Measurements from ENCODE around the gene TIMP2. TPM values are rescaled to one million over a fixed set of nuclear protein-coding genes. Genes with fewer than 3 reads are reported as not detected.

The TIMP2 gene
- total RNA-seq, 1 experiment from 2014 or later, result 24.8 TPM

DNA sequence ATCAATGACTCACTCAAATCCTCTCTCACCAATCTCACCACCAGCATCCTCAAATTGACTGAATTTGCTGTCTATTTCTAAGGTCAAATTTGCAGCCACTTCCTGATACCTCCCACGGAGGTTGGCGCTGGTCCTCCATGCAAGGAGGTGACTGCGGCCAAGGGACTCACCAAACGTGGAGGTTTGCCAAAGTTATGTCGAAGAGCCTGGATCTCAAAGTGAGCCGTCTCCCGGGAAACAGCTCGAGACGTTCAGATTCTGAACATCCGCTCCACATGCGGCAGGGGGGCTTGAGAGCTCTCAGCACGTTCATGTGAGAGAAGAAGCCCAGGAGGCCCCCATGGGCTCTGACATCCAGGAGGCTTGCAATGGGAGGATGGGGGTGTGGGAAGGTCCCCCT lies 31.9 kb upstream of the TIMP2 start:
- no peaks in the 10 kb centered on the region for H3K27me3 Mint-ChIP-seq (ENCODE audit: insufficient read depth, unreplicated experiment)
- no peaks in the 10 kb centered on the region for H3K36me3 Mint-ChIP-seq (ENCODE audit: insufficient read depth, unreplicated experiment)
- H3K4me1 Mint-ChIP-seq (ENCODE audit: insufficient read depth, unreplicated experiment), result peaks cover 11% of the 10 kb centered on the region
- DNase-seq (ENCODE audit: unreplicated experiment), result no peak
- no peaks in the 10 kb centered on the region for H3K9me3 Mint-ChIP-seq (ENCODE audit: unreplicated experiment)
- POLR2A ChIA-PET, result interaction anchor here (0.9 kb wide), 1 partner anchor 8 kb away, joined by 3 read pairs; no protein-coding TSS in a partner anchor
- BruUV-seq (replicated peaks), result no TSS peak
- intact Hi-C loops (cut with micrococcal nuclease), result no loop called here
- no peak overlapping the region for H3K4me3 Mint-ChIP-seq (ENCODE audit: unreplicated experiment)
- no peak overlapping the region for H3K27ac Mint-ChIP-seq (ENCODE audit: low read depth, unreplicated experiment)
- CTCF ChIA-PET, result interaction anchor here (1.1 kb wide), 1 partner anchor 14 kb away, joined by 7 read pairs; no protein-coding TSS in a partner anchor
- TF ChIP-seq, protein P1, sequence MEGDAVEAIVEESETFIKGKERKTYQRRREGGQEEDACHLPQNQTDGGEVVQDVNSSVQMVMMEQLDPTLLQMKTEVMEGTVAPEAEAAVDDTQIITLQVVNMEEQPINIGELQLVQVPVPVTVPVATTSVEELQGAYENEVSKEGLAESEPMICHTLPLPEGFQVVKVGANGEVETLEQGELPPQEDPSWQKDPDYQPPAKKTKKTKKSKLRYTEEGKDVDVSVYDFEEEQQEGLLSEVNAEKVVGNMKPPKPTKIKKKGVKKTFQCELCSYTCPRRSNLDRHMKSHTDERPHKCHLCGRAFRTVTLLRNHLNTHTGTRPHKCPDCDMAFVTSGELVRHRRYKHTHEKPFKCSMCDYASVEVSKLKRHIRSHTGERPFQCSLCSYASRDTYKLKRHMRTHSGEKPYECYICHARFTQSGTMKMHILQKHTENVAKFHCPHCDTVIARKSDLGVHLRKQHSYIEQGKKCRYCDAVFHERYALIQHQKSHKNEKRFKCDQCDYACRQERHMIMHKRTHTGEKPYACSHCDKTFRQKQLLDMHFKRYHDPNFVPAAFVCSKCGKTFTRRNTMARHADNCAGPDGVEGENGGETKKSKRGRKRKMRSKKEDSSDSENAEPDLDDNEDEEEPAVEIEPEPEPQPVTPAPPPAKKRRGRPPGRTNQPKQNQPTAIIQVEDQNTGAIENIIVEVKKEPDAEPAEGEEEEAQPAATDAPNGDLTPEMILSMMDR (IDR thresholded peaks at IDR 0.05; ENCODE audit: unreplicated experiment), result no peak

DNA sequence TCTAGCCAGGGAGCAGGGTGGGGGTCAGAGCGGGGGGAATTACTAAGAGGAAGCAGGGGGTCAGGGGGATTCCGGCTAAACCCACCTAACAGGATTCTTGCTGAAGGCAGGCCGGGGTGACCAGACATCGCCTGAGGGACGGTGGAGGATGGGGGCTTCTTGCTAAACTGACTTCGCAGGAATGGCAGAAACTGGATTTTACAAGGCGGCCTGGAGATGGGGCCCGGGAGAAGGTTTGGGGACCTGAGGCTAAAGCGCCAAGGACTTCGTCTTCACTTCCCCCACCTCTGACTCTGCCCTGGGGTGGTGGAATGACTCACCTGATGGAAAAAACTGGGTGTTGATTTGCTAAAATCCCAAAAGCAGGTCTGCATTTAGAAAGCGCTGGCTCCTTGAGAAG lies 31.1 kb upstream of the TIMP2 start:
- no peaks in the 10 kb centered on the region for H3K9me3 Mint-ChIP-seq (ENCODE audit: unreplicated experiment)
- intact Hi-C loops (cut with micrococcal nuclease), result no loop called here
- no peak overlapping the region for H3K27ac Mint-ChIP-seq (ENCODE audit: low read depth, unreplicated experiment)
- peaks cover 2% of the 10 kb centered on the region for H3K36me3 Mint-ChIP-seq (ENCODE audit: insufficient read depth, unreplicated experiment)
- no peak overlapping the region for H3K4me3 Mint-ChIP-seq (ENCODE audit: unreplicated experiment)
- POLR2A ChIA-PET, result interaction anchor here (0.9 kb wide), 1 partner anchor 9 kb away, joined by 3 read pairs; no protein-coding TSS in a partner anchor
- no TSS peak for BruUV-seq (replicated peaks)
- TF ChIP-seq, protein P1 (IDR thresholded peaks at IDR 0.05; ENCODE audit: unreplicated experiment), result no peak
- H3K27me3 Mint-ChIP-seq (ENCODE audit: insufficient read depth, unreplicated experiment), result no peaks in the 10 kb centered on the region
- CTCF ChIA-PET, result interaction anchor here (0.6 to 1.1 kb wide), 3 partner anchors 15 to 85 kb away, joined by 3 to 7 read pairs (median 5); no protein-coding TSS in a partner anchor
- no peak for DNase-seq (ENCODE audit: unreplicated experiment)
- peaks cover 6% of the 10 kb centered on the region for H3K4me1 Mint-ChIP-seq (ENCODE audit: insufficient read depth, unreplicated experiment)

DNA sequence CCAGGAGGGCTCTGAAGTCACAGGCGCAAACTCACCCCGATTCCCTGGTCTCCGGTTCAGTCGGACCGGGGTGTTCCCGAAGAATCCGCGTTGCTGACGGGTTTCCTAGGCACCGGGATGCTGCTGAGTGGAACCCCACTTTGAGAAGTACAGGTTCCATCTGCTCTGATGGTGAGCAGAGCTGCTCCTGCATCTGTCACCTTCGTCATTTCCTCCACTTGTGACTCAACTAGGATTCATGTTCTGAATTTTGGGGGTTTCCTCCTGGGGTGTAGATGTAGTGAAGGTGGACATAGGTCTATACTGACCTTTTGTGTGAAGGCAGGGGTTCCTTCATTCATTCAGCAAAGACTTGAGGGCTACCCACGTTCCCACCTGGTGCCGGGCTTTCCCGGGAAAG lies 29.5 kb upstream of the TIMP2 start:
- Mint-ChIP-seq H3K27me3 (ENCODE audit: insufficient read depth, unreplicated experiment) (no peaks in the 10 kb centered on the region), H3K4me1 (ENCODE audit: insufficient read depth, unreplicated experiment) (no peaks in the 10 kb centered on the region), H3K4me3 (ENCODE audit: unreplicated experiment) (no peak overlapping the region), H3K27ac (ENCODE audit: low read depth, unreplicated experiment) (no peak overlapping the region), H3K9me3 (ENCODE audit: unreplicated experiment) (peaks cover 9% of the 10 kb centered on the region), H3K36me3 (ENCODE audit: insufficient read depth, unreplicated experiment) (peaks cover 5% of the 10 kb centered on the region)
- TF ChIP-seq, protein P1 (IDR thresholded peaks at IDR 0.05; ENCODE audit: unreplicated experiment), result no peak
- no TSS peak for BruUV-seq (replicated peaks)
- no peak for DNase-seq (ENCODE audit: unreplicated experiment)
- POLR2A ChIA-PET, result no interaction called here
- intact Hi-C loops (cut with micrococcal nuclease), result no loop called here
- CTCF ChIA-PET, result no interaction called here

DNA sequence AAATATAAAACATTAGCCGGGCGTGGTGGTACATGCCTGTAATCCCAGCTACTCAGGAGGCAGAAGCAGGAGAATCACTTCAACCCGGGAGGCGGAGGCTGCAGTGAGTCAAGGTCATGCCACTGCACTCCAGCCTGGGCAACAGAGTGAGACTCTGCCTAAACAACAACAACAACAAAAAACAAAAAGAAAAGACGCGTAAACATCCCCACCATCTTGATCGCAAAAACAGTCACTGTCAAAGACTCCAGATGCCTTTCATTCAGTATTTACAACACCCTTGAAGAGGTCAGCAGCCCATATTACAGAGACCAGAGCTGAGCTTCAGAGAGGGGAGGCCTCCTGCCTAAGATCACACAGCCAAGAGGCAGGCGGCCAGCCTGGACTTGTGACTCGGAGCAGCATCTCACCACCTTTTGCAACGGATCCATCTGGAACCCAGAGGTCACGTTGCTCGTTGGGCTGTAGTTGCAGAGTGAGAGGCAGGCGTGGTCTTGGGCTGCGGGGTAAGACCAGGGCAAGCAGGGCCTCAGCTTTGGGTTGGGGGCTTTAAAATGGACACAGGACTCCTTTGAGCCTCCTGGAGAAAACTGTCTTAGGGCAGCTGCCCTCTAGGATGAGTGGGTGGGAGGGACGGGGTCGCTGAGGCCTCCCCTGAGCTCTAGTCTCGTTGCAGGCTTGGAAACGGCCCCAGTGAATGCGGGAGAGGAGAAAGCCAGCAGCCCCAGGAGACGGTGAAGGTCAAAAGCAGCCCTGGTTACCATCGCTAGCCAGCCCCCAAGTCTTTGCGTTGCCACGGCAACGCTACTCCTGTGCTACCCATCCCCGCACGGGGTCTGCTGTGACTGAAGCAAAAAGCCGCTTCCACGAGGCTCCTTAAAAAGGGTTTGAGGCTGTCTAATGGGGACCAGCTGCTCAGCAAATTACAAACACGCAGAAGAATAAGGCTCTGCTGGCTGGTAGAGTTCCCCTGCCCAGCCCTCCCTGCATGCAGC lies 28.5 kb upstream of the TIMP2 start:
- intact Hi-C loops (cut with micrococcal nuclease), result no loop called here
- ChIA-PET POLR2A (interaction anchor here (0.7 to 1.4 kb wide), 2 partner anchors 17 to 88 kb away, joined by 3 to 9 read pairs; no protein-coding TSS in a partner anchor), CTCF (interaction anchor here (0.7 kb wide), 1 partner anchor 18 kb away, joined by 3 read pairs; no protein-coding TSS in a partner anchor)
- H3K27ac Mint-ChIP-seq (ENCODE audit: low read depth, unreplicated experiment), result no peak overlapping the region
- no peak overlapping the region for H3K4me3 Mint-ChIP-seq (ENCODE audit: unreplicated experiment)
- TF ChIP-seq, protein P1 (IDR thresholded peaks at IDR 0.05; ENCODE audit: unreplicated experiment), result no peak
- H3K36me3 Mint-ChIP-seq (ENCODE audit: insufficient read depth, unreplicated experiment), result peaks cover 5% of the 10 kb centered on the region
- no peaks in the 10 kb centered on the region for H3K4me1 Mint-ChIP-seq (ENCODE audit: insufficient read depth, unreplicated experiment)
- no peaks in the 10 kb centered on the region for H3K27me3 Mint-ChIP-seq (ENCODE audit: insufficient read depth, unreplicated experiment)
- BruUV-seq (replicated peaks), result no TSS peak
- peaks cover 9% of the 10 kb centered on the region for H3K9me3 Mint-ChIP-seq (ENCODE audit: unreplicated experiment)
- DNase-seq (ENCODE audit: unreplicated experiment), result no peak

Measured in MCF 10A (cell line).